Measurements from ENCODE around the gene CDYL. TPM values are rescaled to one million over a fixed set of nuclear protein-coding genes. Genes with fewer than 3 reads are reported as not detected.

Gene CDYL
- total and polyA plus RNA-seq, 11 donors, result 4.3 to 45.2 (median 30.6) TPM

DNA sequence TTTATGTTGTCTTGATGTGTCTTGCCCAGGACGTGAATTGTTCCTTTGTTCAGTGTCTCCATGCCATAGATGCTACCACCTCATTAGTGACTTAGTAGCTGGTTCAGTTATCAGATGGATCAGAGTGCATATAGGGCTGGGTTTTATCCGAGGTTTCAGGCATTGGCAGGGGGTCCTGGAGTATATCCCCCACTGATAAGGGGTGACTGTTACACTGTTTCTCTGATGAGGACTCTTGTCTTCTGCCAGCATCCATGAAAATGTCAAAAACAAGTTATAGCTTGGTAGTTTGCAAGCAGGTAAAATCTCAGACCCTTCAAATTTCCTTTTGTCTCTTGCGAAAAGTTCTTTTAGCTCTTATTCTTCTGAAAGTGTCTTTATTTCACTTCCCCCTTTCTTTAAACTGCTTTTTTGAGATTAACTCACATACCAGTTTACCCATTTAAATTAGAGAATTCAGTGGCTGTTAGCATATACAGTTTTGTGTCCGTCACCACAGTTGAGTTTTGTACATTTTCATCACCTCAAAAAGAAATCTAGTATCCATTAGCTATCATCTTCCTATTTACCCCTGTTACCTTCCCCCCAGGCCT, 109.2 kb downstream of the CDYL start:
- ATAC-seq (no peak), DNase-seq (no peak)
- TF ChIP-seq, protein P1, sequence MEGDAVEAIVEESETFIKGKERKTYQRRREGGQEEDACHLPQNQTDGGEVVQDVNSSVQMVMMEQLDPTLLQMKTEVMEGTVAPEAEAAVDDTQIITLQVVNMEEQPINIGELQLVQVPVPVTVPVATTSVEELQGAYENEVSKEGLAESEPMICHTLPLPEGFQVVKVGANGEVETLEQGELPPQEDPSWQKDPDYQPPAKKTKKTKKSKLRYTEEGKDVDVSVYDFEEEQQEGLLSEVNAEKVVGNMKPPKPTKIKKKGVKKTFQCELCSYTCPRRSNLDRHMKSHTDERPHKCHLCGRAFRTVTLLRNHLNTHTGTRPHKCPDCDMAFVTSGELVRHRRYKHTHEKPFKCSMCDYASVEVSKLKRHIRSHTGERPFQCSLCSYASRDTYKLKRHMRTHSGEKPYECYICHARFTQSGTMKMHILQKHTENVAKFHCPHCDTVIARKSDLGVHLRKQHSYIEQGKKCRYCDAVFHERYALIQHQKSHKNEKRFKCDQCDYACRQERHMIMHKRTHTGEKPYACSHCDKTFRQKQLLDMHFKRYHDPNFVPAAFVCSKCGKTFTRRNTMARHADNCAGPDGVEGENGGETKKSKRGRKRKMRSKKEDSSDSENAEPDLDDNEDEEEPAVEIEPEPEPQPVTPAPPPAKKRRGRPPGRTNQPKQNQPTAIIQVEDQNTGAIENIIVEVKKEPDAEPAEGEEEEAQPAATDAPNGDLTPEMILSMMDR (IDR thresholded peaks at IDR 0.05), result no peak
- no peak for TF ChIP-seq POLR2A (IDR thresholded peaks at IDR 0.05)
- H3K36me3 ChIP-seq, result no peaks in the 10 kb centered on the region
- no peak overlapping the region for H3K4me3 ChIP-seq
- H3K27me3 ChIP-seq, result no peaks in the 10 kb centered on the region
- H3K4me1 ChIP-seq, result peaks cover 0 to 34% (median 4%) of the 10 kb centered on the region in 12 donors
- no peak overlapping the region for H3K27ac ChIP-seq
- intact Hi-C loops (cut with DNase I), result no loop called here
- 82 to 87% (median 86%) methylated on average over 4 of the region's 4 CpGs for WGBS, 4 donors
- H3K9me3 ChIP-seq, result no peaks in the 10 kb centered on the region

DNA sequence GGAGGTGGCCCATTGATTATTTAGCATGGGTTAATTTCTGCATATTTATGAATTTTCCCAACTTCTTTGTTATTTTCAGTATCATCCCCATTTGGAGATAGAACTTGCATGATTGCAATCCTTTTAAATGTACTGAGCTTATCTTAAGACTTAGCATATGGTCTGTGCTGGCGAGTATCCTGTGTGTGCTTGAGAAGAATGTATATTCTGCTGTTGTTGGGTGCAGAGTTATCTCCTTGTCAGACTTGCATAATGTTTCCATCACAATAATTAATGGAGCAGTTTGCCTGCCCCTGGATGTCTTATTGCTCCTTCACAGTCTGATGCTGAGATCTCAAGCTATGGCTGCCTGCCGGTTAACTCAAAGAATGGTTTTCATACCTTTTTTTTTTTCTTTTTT, 112.6 kb downstream of the CDYL start:
- H3K4me1 ChIP-seq, result peaks cover 0 to 27% (median 4%) of the 10 kb centered on the region in 12 donors
- DNase-seq (no peak), ATAC-seq (no peak)
- H3K27ac ChIP-seq, result no peak overlapping the region
- H3K36me3 ChIP-seq, result peaks cover 0 to 22% (median 17%) of the 10 kb centered on the region in 9 donors
- H3K4me3 ChIP-seq, result no peak overlapping the region
- H3K9me3 ChIP-seq, result no peaks in the 10 kb centered on the region
- no peak for TF ChIP-seq POLR2A (IDR thresholded peaks at IDR 0.05)
- TF ChIP-seq, protein P1 (IDR thresholded peaks at IDR 0.05), result no peak
- intact Hi-C loops (cut with DNase I), result no loop called here
- 88 to 92% (median 91%) methylated on average over 2 of the region's 2 CpGs for WGBS, 4 donors
- no peaks in the 10 kb centered on the region for H3K27me3 ChIP-seq

DNA sequence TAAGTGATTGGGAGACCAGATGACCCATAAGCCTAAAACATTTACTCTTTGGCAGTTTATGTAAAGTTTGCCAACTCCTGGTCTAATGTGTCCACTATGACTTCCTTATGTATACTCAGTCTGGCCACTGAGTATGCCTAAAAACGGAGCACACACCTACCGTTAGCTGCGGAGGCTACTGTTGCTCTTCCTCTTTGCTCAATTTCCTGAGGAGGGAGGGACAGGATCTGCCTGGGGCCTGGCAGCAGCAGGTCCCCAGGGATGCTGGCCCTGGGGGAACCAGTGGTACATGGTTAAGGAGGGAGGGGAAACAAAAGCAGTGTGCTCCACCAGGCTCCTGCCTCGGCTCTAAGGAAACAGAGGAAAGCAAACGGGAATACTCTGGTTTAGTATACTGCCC, 113.5 kb downstream of the CDYL start:
- H3K4me1 ChIP-seq, result peaks cover 0 to 27% (median 4%) of the 10 kb centered on the region in 12 donors
- H3K27me3 ChIP-seq, result no peaks in the 10 kb centered on the region
- intact Hi-C loops (cut with DNase I), result no loop called here
- peak in 3 of 4 donors; percentile 69 to 84 (median 73) for ATAC-seq
- 53 to 62% (median 59%) methylated on average over 5 of the region's 5 CpGs for WGBS, 4 donors
- no peak overlapping the region for H3K27ac ChIP-seq
- H3K9me3 ChIP-seq, result no peaks in the 10 kb centered on the region
- no peak overlapping the region for H3K4me3 ChIP-seq
- TF ChIP-seq, protein P1 (IDR thresholded peaks at IDR 0.05), result no peak
- no peak for TF ChIP-seq POLR2A (IDR thresholded peaks at IDR 0.05)
- DNase-seq, result peak in 2 of 5 donors; percentile 43 to 56
- H3K36me3 ChIP-seq, result peaks cover 0 to 29% (median 22%) of the 10 kb centered on the region in 9 donors

DNA sequence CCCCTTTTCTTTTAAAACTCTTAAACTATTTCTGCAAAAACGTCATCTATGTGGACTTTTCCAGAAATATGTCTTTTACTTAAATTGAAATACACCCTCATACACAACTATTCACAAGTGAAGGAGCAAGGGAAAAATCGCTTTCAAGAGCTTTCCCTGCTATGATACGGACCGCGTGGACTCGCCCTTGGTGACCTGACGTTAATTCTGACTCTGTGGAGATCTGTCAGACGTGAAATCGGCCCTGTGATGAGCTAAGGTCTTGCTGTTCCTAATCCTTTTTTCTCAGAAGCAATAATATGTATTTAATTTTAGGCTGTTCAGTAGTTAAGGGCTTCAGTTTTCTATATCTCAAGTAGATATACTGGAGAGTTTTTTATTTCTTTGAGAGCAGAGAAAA, 114.0 kb downstream of the CDYL start:
- no peak for TF ChIP-seq POLR2A (IDR thresholded peaks at IDR 0.05)
- TF ChIP-seq, protein P1 (IDR thresholded peaks at IDR 0.05), result no peak
- Histone ChIP-seq H3K4me1 (peaks cover 0 to 22% (median 4%) of the 10 kb centered on the region in 12 donors), H3K27ac (no peak overlapping the region), H3K9me3 (no peaks in the 10 kb centered on the region), H3K4me3 (no peak overlapping the region), H3K27me3 (no peaks in the 10 kb centered on the region), H3K36me3 (peaks cover 0 to 30% (median 22%) of the 10 kb centered on the region in 9 donors)
- DNase-seq (no peak), ATAC-seq (no peak)
- 89 to 93% (median 92%) methylated on average over 9 of the region's 9 CpGs for WGBS, 4 donors
- intact Hi-C loops (cut with DNase I), result no loop called here

Data from heart left ventricle (tissue), 16 donors.